Measurements from ENCODE around the gene ZC3H12C. TPM values are rescaled to one million over a fixed set of nuclear protein-coding genes. Genes with fewer than 3 reads are reported as not detected.

Gene ZC3H12C
- total and polyA plus RNA-seq, 2 of the 4 experiments (the other 2 are of a cell fraction), result 4.2 to 15.8 TPM

GRCh38 chr11:110069158-110069737 is 23.9 kb upstream of the ZC3H12C start:
- no peak overlapping the region for H3K9ac ChIP-seq (ENCODE audit: low read depth, low read length)

More at GRCh38 chr11:110069158-110069737, 23.9 kb upstream of the ZC3H12C start:
- H3K4me3 ChIP-seq (ENCODE audit: insufficient read depth, low read depth, low read length), result no peak overlapping the region
- BruUV-seq (replicated peaks), result no TSS peak
- H2AFZ ChIP-seq (replicated peaks; ENCODE audit: low read length, poor library complexity), result peak overlapping the region; percentile 69
- peak overlapping the region; percentile 74; the same call in 1 of the 2 replicates for H2AK5ac ChIP-seq (ENCODE audit: low read depth, low read length)
- TF ChIP-seq BHLHE40 (IDR thresholded peaks at IDR 0.05; ENCODE audit: low read depth, low read length), result peak; percentile 64; the same call in 1 of the 2 replicates
- TF ChIP-seq SMC3 (IDR thresholded peaks at IDR 0.05; ENCODE audit: low read depth, low read length), result no peak
- TF ChIP-seq RFX5 (IDR thresholded peaks at IDR 0.05; ENCODE audit: low read depth, low read length), result no peak
- 0 out of 2 replicates have a peak, but pooled peaks have one; percentile 6 for TF ChIP-seq NFE2L2 (IDR thresholded peaks at IDR 0.05; ENCODE audit: low read depth, low read length)
- no peak for TF ChIP-seq RAD21 (IDR thresholded peaks at IDR 0.05; ENCODE audit: low read length)
- TF ChIP-seq ELK1 (IDR thresholded peaks at IDR 0.05; ENCODE audit: borderline replicate concordance, low read depth, low read length), result no peak
- no peak for TF ChIP-seq CEBPB (IDR thresholded peaks at IDR 0.05; ENCODE audit: low read depth, low read length)
- H3K4me2 ChIP-seq (ENCODE audit: low read depth, low read length), result no peak overlapping the region
- peak overlapping the region; percentile 37 for H2AK9ac ChIP-seq (replicated peaks; ENCODE audit: low read depth, low read length, poor library complexity)
- H4K91ac ChIP-seq (ENCODE audit: insufficient read depth, low read depth, low read length), result peak overlapping the region; percentile 54; the same call in 1 of the 2 replicates
- DNase-seq, result peak; percentile 88
- dilution Hi-C loops (cut with HindIII; ENCODE audit: low sequenced_read_pairs, unreplicated experiment) (no loop called here), in situ Hi-C loops (cut with MboI; ENCODE audit: low sequenced_read_pairs) (no loop called here), intact Hi-C loops (cut with micrococcal nuclease) (loop anchor here (5.0 kb wide), 1 partner anchor 52 kb away; no protein-coding TSS in a partner anchor)
- H3K56ac ChIP-seq (ENCODE audit: extremely low read depth, insufficient read depth, low read length), result 0 out of 2 replicates have a peak overlapping the region, but pooled peaks have one; percentile 14
- H3K36me3 ChIP-seq (ENCODE audit: control insufficient read depth, insufficient read depth, low read length), result no peaks in the 10 kb centered on the region
- H3K9me3 ChIP-seq (ENCODE audit: control insufficient read depth, insufficient read depth, low read length), result no peaks in the 10 kb centered on the region
- peak overlapping the region; percentile 86 for H3K14ac ChIP-seq (replicated peaks; ENCODE audit: low read depth, low read length)
- H3K23ac ChIP-seq (ENCODE audit: low read depth, low read length), result peak overlapping the region; percentile 95
- H2BK5ac ChIP-seq (ENCODE audit: low read depth, low read length, poor library complexity, severe bottlenecking), result no peak overlapping the region
- H2BK15ac ChIP-seq (ENCODE audit: low read depth, low read length), result peak overlapping the region; percentile 89; the same call in 1 of the 3 replicates
- no peak overlapping the region for H4K5ac ChIP-seq (ENCODE audit: low read depth, low read length)
- peak overlapping the region; percentile 88 for H3K4ac ChIP-seq (ENCODE audit: low read depth, low read length)
- peaks cover 6% of the 10 kb centered on the region for H3K9me1 ChIP-seq (ENCODE audit: insufficient read depth, low read length)
- peaks cover 10% of the 10 kb centered on the region for H3K4me1 ChIP-seq (ENCODE audit: control insufficient read depth, insufficient read depth, low read length)
- ATAC-seq (ENCODE audit: low read depth), result peak; percentile 73
- no peak overlapping the region for H3K27ac ChIP-seq (ENCODE audit: insufficient read depth, low read length)
- H3K27me3 ChIP-seq (ENCODE audit: control insufficient read depth, insufficient read depth, low read length), result no peaks in the 10 kb centered on the region
- peak overlapping the region; percentile 89 for H2BK120ac ChIP-seq (ENCODE audit: low read depth, low read length)
- H4K8ac ChIP-seq (ENCODE audit: low read depth in 2 of 2, low read length in 2 of 2), result peak overlapping the region in 1 of 2 experiments; percentile 82; a peak in 2 of 4 replicates
- H3K18ac ChIP-seq (ENCODE audit: low read depth, low read length), result no peak overlapping the region
- H2BK20ac ChIP-seq (ENCODE audit: low read depth, low read length), result peak overlapping the region; percentile 90
- 20% methylated on average over 1 of the region's 7 CpGs; no CpG with 5 or more reads in 1 of the 2 experiments for WGBS, 2 experiments (ENCODE audit: extremely low coverage in 2 of 2, insufficient read length in 1 of 2)
- H3K79me1 ChIP-seq (ENCODE audit: low read depth in 1 of 2, low read length in 2 of 2), result peaks cover 0 to 4% of the 10 kb centered on the region in 2 experiments; a peak in 1 of 4 replicates
- ChIA-PET CTCF (interaction anchor here (0.6 to 1.2 kb wide), 2 partner anchors 12 to 1985 kb away, joined by 3 to 4 read pairs; no protein-coding TSS in a partner anchor), POLR2A (ENCODE audit: unreplicated experiment) (no interaction called here)
- H4K20me1 ChIP-seq (ENCODE audit: insufficient read depth, low read length), result no peaks in the 10 kb centered on the region

All from IMR-90 (cell line).